Measurements from ENCODE around the gene SPRYD7. TPM values are rescaled to one million over a fixed set of nuclear protein-coding genes. Genes with fewer than 3 reads are reported as not detected.
A peak's percentile ranks its signal among the peaks of the same experiment; 100 is the strongest.

The SPRYD7 gene
- total and polyA plus RNA-seq, 2 experiments from 2014 or later = 9.0 to 16.6 TPM

- DNase-seq = peak; percentile 13
These were observed 22.2 kb upstream of the SPRYD7 start for GRCh38 chr13:49958321-49958720.

GRCh38 chr13:49956131-49956530 is 20.0 kb upstream of the SPRYD7 start:
- Histone ChIP-seq H3F3A (ENCODE audit: insufficient read depth) (no peaks in the 10 kb centered on the region), H3K4me3 (no peak overlapping the region), H3K27me3 (replicated peaks; ENCODE audit: insufficient read depth) (no peaks in the 10 kb centered on the region), H4K20me1 (ENCODE audit: insufficient read depth) (no peaks in the 10 kb centered on the region), H3K4me2 (ENCODE audit: unreplicated experiment) (no peak overlapping the region), H3K9ac (no peak overlapping the region), H3K9me2 (ENCODE audit: insufficient read depth) (no peaks in the 10 kb centered on the region), H3K9me3 (ENCODE audit: low read depth) (no peaks in the 10 kb centered on the region), H3K36me3 (ENCODE audit: low read depth) (no peaks in the 10 kb centered on the region), H2AFZ (no peak overlapping the region), H3K79me2 (ENCODE audit: insufficient read depth) (no peaks in the 10 kb centered on the region), H3K4me1 (ENCODE audit: insufficient read depth) (no peaks in the 10 kb centered on the region), H3K27ac (no peak overlapping the region)
- TF ChIP-seq EZH2 (IDR thresholded peaks at IDR 0.05; ENCODE audit: insufficient read depth, poor library complexity, severe bottlenecking) = no peak
- TF ChIP-seq EZH2phosphoT487 (IDR thresholded peaks at IDR 0.05; ENCODE audit: insufficient read depth, low read depth) = no peak
- in situ Hi-C loops (cut with MboI) = loop anchor here (25.0 kb wide), 1 partner anchor 1106 kb away; no protein-coding TSS in a partner anchor
- 86 to 100% methylated on average over 1 to 3 of the region's 3 CpGs for WGBS, 2 experiments (ENCODE audit: low coverage in 1 of 2, low lambda C conversion rate in 2 of 2, missing lambda C conversion rate in 2 of 2)
- no peak for DNase-seq

More at GRCh38 chr13:49958321-49958720, 22.2 kb upstream of the SPRYD7 start:
- no peaks in the 10 kb centered on the region for H4K20me1 ChIP-seq (ENCODE audit: insufficient read depth)
- H3K79me2 ChIP-seq (ENCODE audit: insufficient read depth) = no peaks in the 10 kb centered on the region
- TF ChIP-seq EZH2 (IDR thresholded peaks at IDR 0.05; ENCODE audit: insufficient read depth, poor library complexity, severe bottlenecking) (no peak), EZH2phosphoT487 (IDR thresholded peaks at IDR 0.05; ENCODE audit: insufficient read depth, low read depth) (no peak)
- H3K4me2 ChIP-seq (ENCODE audit: unreplicated experiment) = no peak overlapping the region
- H3K27me3 ChIP-seq (replicated peaks; ENCODE audit: insufficient read depth) = no peaks in the 10 kb centered on the region
- no peak overlapping the region for H2AFZ ChIP-seq
- 65 to 67% methylated on average over 3 of the region's 3 CpGs for WGBS, 2 experiments (ENCODE audit: low coverage in 1 of 2, low lambda C conversion rate in 2 of 2, missing lambda C conversion rate in 2 of 2)
- H3K27ac ChIP-seq = no peak overlapping the region
- no peaks in the 10 kb centered on the region for H3K9me2 ChIP-seq (ENCODE audit: insufficient read depth)
- H3F3A ChIP-seq (ENCODE audit: insufficient read depth) = no peaks in the 10 kb centered on the region
- 0 out of 2 replicates have a peak, but pooled peaks cover 4% of the 10 kb centered on the region for H3K36me3 ChIP-seq (ENCODE audit: low read depth)
- H3K9ac ChIP-seq = no peak overlapping the region
- no peaks in the 10 kb centered on the region for H3K4me1 ChIP-seq (ENCODE audit: insufficient read depth)
- no peaks in the 10 kb centered on the region for H3K9me3 ChIP-seq (ENCODE audit: low read depth)
- in situ Hi-C loops (cut with MboI) = loop anchor here (25.0 kb wide), 1 partner anchor 1104 kb away; no protein-coding TSS in a partner anchor
- no peak overlapping the region for H3K4me3 ChIP-seq

- H4K20me1 ChIP-seq (ENCODE audit: insufficient read depth) = no peaks in the 10 kb centered on the region
- no peak overlapping the region for H2AFZ ChIP-seq
- no peaks in the 10 kb centered on the region for H3K4me1 ChIP-seq (ENCODE audit: insufficient read depth)
- H3K9me3 ChIP-seq (ENCODE audit: low read depth) = no peaks in the 10 kb centered on the region
- H3K36me3 ChIP-seq (ENCODE audit: low read depth) = no peaks in the 10 kb centered on the region
- no peaks in the 10 kb centered on the region for H3K9me2 ChIP-seq (ENCODE audit: insufficient read depth)
- H3K9ac ChIP-seq = no peak overlapping the region
- in situ Hi-C loops (cut with MboI) = loop anchor here (25.0 kb wide), 1 partner anchor 1107 kb away; no protein-coding TSS in a partner anchor
- no peak overlapping the region for H3K4me2 ChIP-seq (ENCODE audit: unreplicated experiment)
- no peaks in the 10 kb centered on the region for H3K27me3 ChIP-seq (replicated peaks; ENCODE audit: insufficient read depth)
- H3K27ac ChIP-seq = no peak overlapping the region
- 95 to 96% methylated on average over 2 of the region's 2 CpGs for WGBS, 2 experiments (ENCODE audit: low coverage in 1 of 2, low lambda C conversion rate in 2 of 2, missing lambda C conversion rate in 2 of 2)
- no peak for TF ChIP-seq EZH2 (IDR thresholded peaks at IDR 0.05; ENCODE audit: insufficient read depth, poor library complexity, severe bottlenecking)
- DNase-seq = peak; percentile 12
- H3K79me2 ChIP-seq (ENCODE audit: insufficient read depth) = no peaks in the 10 kb centered on the region
- H3F3A ChIP-seq (ENCODE audit: insufficient read depth) = no peaks in the 10 kb centered on the region
- H3K4me3 ChIP-seq = no peak overlapping the region
These were observed 18.7 kb upstream of the SPRYD7 start for GRCh38 chr13:49954674-49955455.

- WGBS, 2 experiments (ENCODE audit: low coverage in 1 of 2, low lambda C conversion rate in 2 of 2, missing lambda C conversion rate in 2 of 2) = 100% methylated on average over 1 of the region's 1 CpG
- Histone ChIP-seq H3K9ac (no peak overlapping the region), H3F3A (ENCODE audit: insufficient read depth) (no peaks in the 10 kb centered on the region), H3K4me2 (ENCODE audit: unreplicated experiment) (no peak overlapping the region), H3K4me3 (no peak overlapping the region), H3K27ac (no peak overlapping the region), H3K27me3 (replicated peaks; ENCODE audit: insufficient read depth) (no peaks in the 10 kb centered on the region), H3K9me3 (ENCODE audit: low read depth) (no peaks in the 10 kb centered on the region), H4K20me1 (ENCODE audit: insufficient read depth) (no peaks in the 10 kb centered on the region), H3K36me3 (ENCODE audit: low read depth) (no peaks in the 10 kb centered on the region), H3K79me2 (ENCODE audit: insufficient read depth) (no peaks in the 10 kb centered on the region), H2AFZ (no peak overlapping the region), H3K4me1 (ENCODE audit: insufficient read depth) (no peaks in the 10 kb centered on the region), H3K9me2 (ENCODE audit: insufficient read depth) (no peaks in the 10 kb centered on the region)
- no peak for DNase-seq
- in situ Hi-C loops (cut with MboI) = loop anchor here (25.0 kb wide), 1 partner anchor 1109 kb away; no protein-coding TSS in a partner anchor
- TF ChIP-seq EZH2 (IDR thresholded peaks at IDR 0.05; ENCODE audit: insufficient read depth, poor library complexity, severe bottlenecking) = no peak
- TF ChIP-seq EZH2phosphoT487 (IDR thresholded peaks at IDR 0.05; ENCODE audit: insufficient read depth, low read depth) = no peak
These were observed 17.4 kb upstream of the SPRYD7 start for GRCh38 chr13:49953560-49953959.
